Forelimb muscle (tissue), 1 donor: ENCODE results near the gene DCUN1D1. TPM values are rescaled to one million over a fixed set of nuclear protein-coding genes. Genes with fewer than 3 reads are reported as not detected.

Experiments used
- DNase-seq: peaks from one replicate; pipeline ENCODE4 v3.0.0-alpha.2; 2013; ENCODE audit warnings: low read depth
- polyA plus RNA-seq: library from polyadenylated mRNA; unstranded; fragments of 120-200 nt; gene quantifications from one replicate; pipeline ENCODE4 v1.2.1, GENCODE V29; 2013; ENCODE audit not compliant: insufficient read length

DCUN1D1 gene
- polyA plus RNA-seq, 1 donor = 32.3 TPM

DNA sequence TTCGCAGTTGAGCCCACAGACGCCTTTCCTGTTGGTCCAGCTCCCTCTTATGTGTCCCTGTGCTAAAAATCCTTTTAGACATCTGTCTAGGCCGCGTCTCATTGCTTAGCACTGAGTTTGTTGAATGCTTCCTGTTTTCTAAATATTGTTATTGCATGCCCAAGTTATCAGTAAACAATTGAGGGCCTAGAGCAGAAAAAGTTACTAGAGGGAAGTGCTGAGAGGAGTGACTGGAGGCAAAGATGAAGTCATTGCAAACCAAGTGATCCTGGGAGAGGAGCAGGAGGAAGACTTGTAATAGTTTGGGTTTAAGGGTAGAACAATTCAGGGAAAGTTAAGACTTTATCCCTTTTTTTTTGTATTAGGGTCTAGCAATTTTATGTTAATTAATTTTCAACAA lies 88.1 kb downstream of the DCUN1D1 start:
- no peak for DNase-seq

DNA sequence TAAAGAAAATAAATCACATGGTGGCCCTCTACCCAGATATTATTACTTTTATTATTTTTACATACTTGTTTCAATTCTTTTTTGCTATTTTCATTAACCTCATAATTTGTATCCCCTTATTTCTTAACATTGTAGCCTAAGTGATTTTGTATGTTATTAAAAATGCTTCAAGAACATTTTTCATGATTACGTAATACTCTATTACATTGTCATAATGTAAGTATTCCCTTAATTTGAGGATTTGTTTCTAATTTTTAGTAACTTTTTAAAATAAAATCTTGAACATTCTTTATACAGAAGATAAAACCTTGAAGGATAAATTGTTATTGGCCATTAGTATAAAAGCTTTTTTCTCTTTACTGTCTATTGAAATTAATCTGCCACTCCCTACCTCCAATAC lies 89.0 kb downstream of the DCUN1D1 start:
- DNase-seq = no peak

DNA sequence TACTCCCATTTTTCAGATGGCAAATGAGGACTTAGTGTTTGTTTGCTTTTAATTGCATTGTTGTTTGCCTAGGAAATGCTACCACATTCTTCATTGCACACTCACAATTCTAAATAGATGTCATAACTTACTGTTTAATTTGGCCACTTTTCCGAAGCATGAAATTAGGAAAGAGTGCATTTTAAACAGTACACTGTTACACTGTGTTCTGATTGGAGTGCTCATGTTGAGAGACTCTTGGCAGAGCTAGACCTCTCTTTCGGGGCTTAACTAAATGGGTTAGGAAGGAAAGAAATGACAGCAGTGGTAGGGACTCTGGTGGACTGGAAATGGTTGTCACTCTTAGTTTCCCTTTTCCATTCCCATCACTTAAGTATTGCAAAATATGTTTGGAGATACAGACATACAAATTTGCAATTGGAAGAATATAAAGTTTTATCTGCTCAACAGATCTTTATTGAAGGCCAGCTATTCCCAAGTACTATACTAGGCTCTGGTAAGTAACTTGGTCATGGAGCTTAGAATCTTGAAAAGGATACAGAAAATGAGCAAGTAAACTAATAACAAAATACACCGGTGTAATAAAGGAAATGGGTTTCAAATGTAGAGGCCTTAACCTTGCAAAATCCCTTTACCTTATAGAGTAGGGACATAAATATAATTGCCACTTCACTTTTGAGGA lies 90.2 kb downstream of the DCUN1D1 start:
- DNase-seq = no peak

Other genes with a start within 250 kb of the DCUN1D1 start
- 45.1 TPM for gene ATP11B, start 187.0 kb downstream of the DCUN1D1 start, polyA plus RNA-seq
- 14.9 TPM for gene MCCC1, start 119.0 kb upstream of the DCUN1D1 start, polyA plus RNA-seq
- 0.13 TPM for gene LAMP3, start 182.2 kb upstream of the DCUN1D1 start, polyA plus RNA-seq